Epithelial cell of alveolus of lung (primary cell): ENCODE measurements around the gene BST1. TPM values are rescaled to one million over a fixed set of nuclear protein-coding genes. Genes with fewer than 3 reads are reported as not detected.

Experiments
- total RNA-seq: library from RNA; depleted of rRNA; stranded (reverse); fragments of >200 nt; gene quantifications from 2 replicates; pipeline ENCODE4 v1.2.1, GENCODE V29; 2015

The BST1 gene
- 11.2 and 12.9 TPM in 2 replicates for total RNA-seq

DNA sequence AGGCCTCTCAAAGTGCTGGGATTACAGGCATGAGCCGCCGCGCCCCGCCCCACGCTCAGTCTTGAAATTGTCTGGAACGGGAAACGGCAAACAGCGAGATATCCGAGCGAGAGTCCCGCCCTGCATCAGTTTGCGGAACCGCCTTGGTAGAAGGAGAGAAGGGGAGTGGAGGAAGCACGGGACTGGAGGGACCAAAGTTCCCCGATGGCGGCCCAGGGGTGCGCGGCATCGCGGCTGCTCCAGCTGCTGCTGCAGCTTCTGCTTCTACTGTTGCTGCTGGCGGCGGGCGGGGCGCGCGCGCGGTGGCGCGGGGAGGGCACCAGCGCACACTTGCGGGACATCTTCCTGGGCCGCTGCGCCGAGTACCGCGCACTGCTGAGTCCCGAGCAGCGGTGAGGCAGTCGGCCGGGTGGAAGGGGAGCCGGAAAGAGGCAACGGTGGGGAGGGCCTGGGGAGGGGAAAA, at the start of gene BST1:
BST1 (plus strand) TSS at position 125 of the 463 bp plus-strand sequence; CDS start at position 205, 80 bp downstream.

DNA sequence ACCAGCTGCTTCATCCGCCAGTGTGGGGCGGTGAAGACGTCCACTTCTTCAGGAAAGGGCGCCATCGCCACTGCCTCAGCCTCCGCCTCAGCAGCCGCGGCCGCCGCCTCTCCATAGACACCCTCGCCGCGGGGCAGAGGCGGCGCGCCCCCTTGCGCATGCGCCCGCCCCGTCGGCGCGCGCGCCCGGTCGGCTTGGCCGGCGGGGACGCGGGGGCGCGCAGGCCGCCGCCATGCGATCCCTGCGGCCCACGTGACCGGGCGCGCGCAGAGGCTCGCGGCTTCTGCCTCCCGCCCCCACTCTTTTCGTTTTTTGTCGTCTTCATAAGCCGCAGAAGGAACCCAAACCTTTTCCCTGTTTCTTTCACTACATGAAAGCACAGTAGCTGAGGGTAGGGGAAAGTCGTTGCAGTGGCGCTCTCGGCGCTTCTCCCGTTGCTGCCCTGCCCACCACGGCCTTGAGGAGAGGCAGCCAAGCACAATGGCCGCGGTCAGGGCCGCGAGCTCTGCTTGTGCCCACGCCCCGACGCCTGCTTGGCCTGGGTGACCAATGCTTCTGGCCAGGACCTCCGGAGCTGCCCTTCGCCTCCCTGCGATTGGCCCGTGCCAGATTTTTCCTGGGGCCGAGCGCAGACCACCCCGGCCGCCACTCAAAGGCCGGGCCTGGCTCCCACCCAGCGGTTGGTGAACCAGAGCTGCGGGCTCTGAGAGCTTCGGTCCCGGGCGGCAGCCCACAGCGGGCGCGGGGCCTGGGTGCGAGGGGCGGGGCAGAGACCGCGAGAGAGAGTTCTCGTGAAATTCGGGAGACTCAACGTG, 47.4 kb upstream of the BST1 start, which contains the start of gene FBXL5:
FBXL5 (minus strand) TSS at position 135 of the 815 bp plus-strand sequence; CDS start at position 65, 70 bp downstream.

GRCh38 chr4:15681372-15682241, 21.3 kb upstream of the BST1 start, which contains the start of gene FAM200B:
FAM200B (plus strand) TSS chr4:15681827; CDS start chr4:15686978, 5,151 bp downstream.

GRCh38 chr4:15778289-15779241, 75.7 kb downstream of the BST1 start, which contains the start of gene CD38:
CD38 (plus strand) TSS chr4:15778328; CDS start chr4:15778415, 87 bp downstream.

Other genes starting within 250 kb of the BST1 start
- 17.8 and 33.7 TPM in 2 replicates for gene CC2D2A, start 233.2 kb upstream of the BST1 start, total RNA-seq
- gene FBXL5, start 47.7 kb upstream of the BST1 start, total RNA-seq: 55.3 and 58.0 TPM in 2 replicates
- gene FAM200B, start 21.2 kb upstream of the BST1 start, total RNA-seq: 30.3 and 45.8 TPM in 2 replicates
- 1.0 TPM in 1 of 2 replicates, not detected in the other for gene CD38, start 75.3 kb downstream of the BST1 start, total RNA-seq
- 0.65 TPM in 1 of 2 replicates, not detected in the other for gene FGFBP1, start 235.7 kb downstream of the BST1 start, total RNA-seq